ENCODE measurements around the gene PYGB.
"Not testable (repeated sequence)": the region's sequence is repeated elsewhere in the genome, so short reads cannot be mapped to it uniquely, and the experiment has no call there.

Gene PYGB

DNA sequence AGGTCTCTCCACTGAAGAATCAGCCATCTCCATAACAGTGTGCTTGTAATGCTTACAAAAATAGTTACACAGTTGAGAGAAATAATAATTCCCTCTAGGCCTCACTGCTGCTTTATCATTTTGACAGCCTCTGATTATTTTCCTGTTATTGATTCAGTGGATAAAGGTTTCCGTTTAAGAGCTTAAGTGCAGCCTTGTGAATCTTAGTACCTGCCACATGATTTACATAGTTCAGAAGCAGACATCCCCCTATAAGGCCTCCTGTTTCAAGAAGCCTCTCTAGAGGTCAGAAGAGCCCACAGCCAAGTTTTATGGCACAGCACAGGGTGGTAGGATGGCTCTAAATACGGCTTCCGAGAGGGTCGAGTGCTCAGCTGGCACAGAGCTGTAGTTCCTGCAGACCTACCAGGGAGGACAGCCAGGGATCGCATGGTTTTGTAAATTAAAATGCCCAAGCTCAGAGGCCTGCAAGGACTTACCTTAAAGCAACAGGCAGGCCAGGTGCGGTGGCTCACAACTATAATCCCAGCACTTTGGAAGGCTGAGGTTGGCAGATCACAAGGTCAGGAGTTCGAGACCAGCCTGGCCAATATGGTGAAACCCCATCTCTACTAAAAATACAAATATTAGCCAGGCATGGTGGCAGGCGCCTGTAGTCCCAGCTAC, 17.6 kb upstream of the PYGB start:
- no peak for DNase-seq (ENCODE audit: low read depth in 2 of 2)

- no peak for DNase-seq (ENCODE audit: low read depth in 2 of 2)
Observed at GRCh38 chr20:25233016-25233772, 14.7 kb upstream of the PYGB start.

- not testable (repeated sequence) for DNase-seq (ENCODE audit: low read depth in 2 of 2)
Observed at GRCh38 chr20:25234009-25234849, 13.7 kb upstream of the PYGB start.

- DNase-seq (ENCODE audit: low read depth in 2 of 2): no peak
Observed at GRCh38 chr20:25236450-25237304, 11.2 kb upstream of the PYGB start.

- DNase-seq (ENCODE audit: low read depth in 2 of 2): peak; percentile 61 to 64
Observed at GRCh38 chr20:25237610-25238318, 10.1 kb upstream of the PYGB start.

GRCh38 chr20:25238319-25239037, 9.4 kb upstream of the PYGB start:
- no peak for DNase-seq (ENCODE audit: low read depth in 2 of 2)

DNA sequence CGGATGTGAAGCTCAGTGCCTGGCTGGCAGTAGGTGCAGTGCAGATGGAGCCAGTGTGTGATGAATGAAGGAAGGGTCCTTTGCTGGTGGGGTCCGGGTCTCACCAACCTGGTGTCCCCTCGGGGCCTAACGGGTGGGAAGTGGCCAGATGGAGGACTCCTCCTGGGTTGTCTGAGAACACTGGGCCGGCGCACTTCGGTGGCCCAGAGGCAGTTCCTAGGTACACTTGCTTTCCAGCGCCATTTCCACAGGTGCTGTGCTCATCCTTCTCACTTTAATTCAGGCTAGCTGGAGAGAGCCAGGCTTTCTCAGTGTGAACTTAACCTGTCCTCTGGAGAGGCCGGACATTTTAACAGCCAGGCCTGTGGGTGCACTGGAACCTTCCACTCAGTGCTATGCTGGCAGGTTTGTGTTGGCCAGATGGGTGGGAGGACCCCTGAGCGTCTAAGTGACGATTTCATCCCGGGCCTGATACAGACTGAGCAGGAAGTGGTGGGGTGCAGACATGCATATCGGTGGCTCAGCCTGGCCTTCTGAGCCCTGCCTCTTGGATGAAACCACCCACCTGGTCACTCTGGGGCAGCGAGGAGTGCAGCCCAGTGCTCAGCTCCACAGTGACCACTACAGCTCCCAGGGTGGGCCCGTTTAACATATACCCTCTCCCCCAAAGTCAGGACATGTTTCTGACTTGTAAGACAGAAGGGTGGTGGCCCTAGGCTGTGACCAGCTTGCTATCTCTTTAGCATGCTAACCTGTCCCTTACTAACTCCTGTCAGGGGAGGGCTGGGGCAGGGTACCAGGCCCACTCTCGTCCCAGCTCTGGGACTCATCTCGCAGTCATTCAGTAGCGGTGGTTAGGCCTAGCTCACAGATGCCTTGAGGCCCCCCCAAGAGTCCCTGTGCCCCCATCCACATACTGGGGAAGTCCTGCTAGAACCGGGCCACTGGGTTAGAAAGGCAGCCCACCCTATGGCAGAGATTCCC, 8.2 kb upstream of the PYGB start:
- no peak for DNase-seq (ENCODE audit: low read depth in 2 of 2)

GRCh38 chr20:25240851-25241658, 6.8 kb upstream of the PYGB start:
- not testable (repeated sequence) for DNase-seq (ENCODE audit: low read depth in 2 of 2)

DNA sequence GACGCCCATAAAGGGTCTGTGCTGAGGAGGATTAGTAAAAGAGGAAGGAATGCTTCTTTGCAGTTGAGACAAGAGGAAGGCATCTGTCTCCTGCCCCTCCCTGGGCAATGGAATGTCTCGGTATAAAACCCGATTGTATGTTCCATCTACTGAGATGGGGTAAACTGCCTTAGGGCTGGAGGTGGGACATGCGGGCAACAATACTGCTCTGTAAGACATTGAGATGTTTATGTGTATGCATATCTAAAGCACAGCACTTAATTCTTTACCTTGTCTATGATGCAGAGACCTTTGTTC, 6.3 kb upstream of the PYGB start:
- DNase-seq (ENCODE audit: low read depth in 2 of 2): not testable (repeated sequence)

GRCh38 chr20:25242231-25242630, 5.7 kb upstream of the PYGB start:
- DNase-seq (ENCODE audit: low read depth in 2 of 2): no peak

GRCh38 chr20:25243416-25243979, 4.4 kb upstream of the PYGB start:
- DNase-seq (ENCODE audit: low read depth in 2 of 2): no peak

DNA sequence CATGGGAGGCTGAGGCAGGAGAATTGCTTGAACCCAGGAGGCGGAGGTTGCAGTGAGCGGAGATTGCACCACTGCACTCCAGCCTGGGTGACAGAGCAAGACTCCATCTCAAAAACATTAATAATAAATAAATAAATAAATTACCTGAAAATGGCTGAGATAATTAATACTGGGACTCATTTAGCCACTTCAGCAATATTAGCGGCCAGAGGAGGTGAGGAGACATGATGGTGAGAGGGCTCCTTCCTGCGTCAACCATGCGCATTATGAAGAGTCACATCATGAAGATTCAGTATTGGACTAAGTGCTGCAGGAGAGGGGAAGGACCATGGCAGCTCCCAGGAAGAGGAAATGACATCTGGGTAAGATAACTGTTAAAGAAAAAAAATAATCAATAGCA, 2.9 kb upstream of the PYGB start:
- DNase-seq (ENCODE audit: low read depth in 2 of 2): no peak

DNA sequence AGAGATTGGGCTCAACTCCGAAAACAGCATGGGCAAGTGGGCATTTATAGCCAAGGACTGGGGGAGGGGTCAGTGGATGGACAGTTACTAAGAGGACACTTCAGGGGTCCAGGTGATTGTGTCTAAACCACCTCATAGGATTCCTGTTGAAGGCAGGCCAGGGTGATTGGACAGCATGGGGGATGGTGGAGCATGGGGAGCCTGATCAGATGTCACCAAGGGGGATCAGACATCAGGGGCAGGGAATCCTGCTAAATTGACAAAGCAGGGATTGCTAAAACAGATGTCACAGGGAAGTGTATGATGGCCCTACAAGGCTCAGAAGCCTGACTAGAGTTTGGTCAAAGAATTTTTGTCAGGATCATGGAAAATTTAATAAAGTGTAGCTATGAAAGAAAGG, 2.4 kb upstream of the PYGB start:
- DNase-seq (ENCODE audit: low read depth in 2 of 2): no peak

DNA sequence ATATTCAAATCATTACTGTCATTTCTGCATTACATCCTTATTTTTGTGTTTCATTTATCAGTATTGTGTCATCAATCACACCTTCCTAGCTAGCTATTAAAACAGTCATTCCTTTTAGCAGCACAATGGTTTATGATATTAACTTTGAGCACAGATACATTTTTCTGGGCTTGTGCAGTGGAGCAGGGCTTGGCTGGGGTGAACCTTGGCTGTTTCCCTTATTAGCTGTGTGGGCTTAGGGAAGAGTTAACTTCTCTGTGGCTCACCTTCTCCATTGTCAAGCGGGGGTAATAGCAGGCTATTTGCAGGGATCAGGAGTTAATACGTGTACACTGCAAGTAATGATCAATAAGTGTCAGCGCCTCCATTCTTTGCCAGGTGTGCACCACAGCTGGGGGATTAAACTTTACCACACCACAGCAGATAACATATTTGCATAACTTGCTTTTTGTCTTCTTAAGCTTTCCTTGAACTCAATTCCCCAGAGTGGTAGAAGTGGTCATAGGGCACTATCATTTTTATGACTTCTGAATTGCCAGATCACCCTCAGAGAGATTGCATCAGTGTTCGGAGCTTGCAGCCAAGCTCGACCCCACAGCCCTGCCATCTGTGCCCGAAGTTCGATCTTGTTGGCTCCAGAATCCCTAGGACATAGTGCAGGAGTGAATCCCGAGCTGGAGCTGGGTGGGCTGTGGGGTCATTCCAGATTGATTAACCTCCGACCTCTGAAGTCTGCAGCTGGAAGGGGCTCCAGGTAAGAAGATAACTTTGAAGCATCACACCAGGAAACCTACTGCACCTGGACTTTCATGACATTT, 1.5 kb upstream of the PYGB start:
- no peak for DNase-seq (ENCODE audit: low read depth in 2 of 2)

DNA sequence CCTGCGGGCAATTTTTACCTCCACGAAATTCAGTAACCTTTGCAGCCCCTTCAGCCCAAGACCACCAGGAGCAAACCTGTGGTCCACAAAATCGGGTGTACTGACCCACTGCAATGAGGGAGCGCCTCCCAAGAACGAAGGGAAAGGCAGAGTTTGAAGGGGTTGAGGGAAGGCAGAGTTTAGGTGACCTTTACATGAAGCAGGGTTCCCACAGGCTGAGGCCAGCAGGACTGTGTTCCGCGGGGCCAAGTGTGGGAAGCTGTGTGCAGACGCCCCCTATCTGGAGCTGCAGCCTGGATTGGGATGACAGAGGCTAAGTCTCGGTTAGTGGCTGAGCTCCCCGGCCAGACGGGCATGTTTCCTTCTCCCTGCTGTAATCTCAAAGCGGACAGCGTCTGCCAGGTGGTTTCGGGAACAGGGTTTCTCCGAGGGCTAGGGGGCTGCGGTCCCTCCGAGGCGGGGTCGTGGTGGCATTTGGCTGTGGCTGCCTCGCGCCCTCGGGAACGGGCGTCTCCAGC, 826 bp upstream of the PYGB start:
- DNase-seq (ENCODE audit: low read depth in 2 of 2): no peak

GRCh38 chr20:25247518-25247955, 348 bp upstream of the PYGB start:
- DNase-seq (ENCODE audit: low read depth in 2 of 2): no peak

DNA sequence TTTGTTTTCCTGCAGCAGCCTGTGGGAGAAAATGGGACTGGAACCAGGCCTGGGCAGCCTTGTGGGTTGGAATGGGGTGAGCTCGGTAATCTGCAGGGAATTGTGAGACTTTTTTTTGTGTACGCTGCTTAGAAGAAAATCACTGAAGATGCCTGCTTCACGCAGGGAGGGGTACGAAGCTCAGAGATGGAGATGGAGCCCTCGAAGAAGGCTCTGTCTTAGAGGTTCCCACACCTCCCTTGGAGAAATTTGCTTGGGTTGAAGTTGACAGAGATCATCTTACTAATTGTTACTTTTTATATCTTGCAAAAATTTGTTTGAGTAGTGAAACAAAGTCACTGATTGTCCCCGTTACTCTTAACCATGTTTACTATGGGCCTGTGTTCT, 894 bp downstream of the PYGB start:
- DNase-seq (ENCODE audit: low read depth in 2 of 2): no peak
